Fibroblast of lung (primary cell): ENCODE data around the gene IGF2R.

ENCODE experiments used
- CTCF ChIP-seq, 2 donors: IDR thresholded peaks in 1 of 2; conservative IDR thresholded peaks in 1 of 2; 1 replicate in 1 of 2; 2 replicates in 1 of 2; pipeline ENCODE4 v1.5.1; 2011 to 2012; ENCODE audit warnings: low read length in 2 of 2, control low read depth in 1 of 2, inconsistent platforms in 1 of 2, low read depth in 1 of 2, mild to moderate bottlenecking in 1 of 2
- EZH2 ChIP-seq: IDR thresholded peaks from 2 replicates; pipeline ENCODE4 v1.5.1; 2012; ENCODE audit warnings: low read length, control low read depth, mild to moderate bottlenecking; ENCODE audit errors: missing control alignments

- TF ChIP-seq CTCF (conservative IDR thresholded peaks at IDR 0.05 in 1 of 2, IDR thresholded peaks at IDR 0.05 in 1 of 2; ENCODE audit: low read depth in 1 of 2, low read length in 2 of 2) (no peak), EZH2 (no peak)
Observed at GRCh38 chr6:160029525-160029924, 60.6 kb downstream of the IGF2R start.
